CD4-positive, alpha-beta T cell treated with Interleukin-6 at 100 ng/mL for 8 hours (primary cell): ENCODE measurements around the gene B3GALT5.

ENCODE experiments used
- DNase-seq: peaks from one replicate; pipeline ENCODE4 v3.0.0-alpha.2; 2020; ENCODE audit warnings: mixed read lengths, low spot score

The B3GALT5 gene

DNA sequence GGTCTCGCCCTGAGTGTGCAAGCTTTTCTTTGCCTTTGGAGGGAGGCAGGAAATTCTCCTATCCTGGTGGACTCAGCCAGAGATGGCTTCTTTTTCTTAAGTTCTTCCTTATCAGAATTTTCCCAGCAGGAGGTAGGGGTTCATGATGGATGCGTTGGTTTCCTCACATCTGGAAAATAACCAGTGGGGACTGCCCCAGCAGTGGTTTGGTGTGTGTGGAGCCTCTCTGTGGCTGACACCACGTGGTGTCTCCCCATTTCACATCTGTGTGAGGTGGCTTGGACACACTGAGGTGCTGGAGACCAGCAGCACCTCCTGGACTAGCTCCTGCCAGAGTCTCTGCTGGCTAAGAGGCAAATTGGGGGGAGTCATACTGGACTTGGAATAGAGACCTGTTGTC is 32.6 kb downstream of the B3GALT5 start:
- no peak for DNase-seq

GRCh38 chr21:39647476-39647875 is 34.7 kb downstream of the B3GALT5 start:
- no peak for DNase-seq

DNA sequence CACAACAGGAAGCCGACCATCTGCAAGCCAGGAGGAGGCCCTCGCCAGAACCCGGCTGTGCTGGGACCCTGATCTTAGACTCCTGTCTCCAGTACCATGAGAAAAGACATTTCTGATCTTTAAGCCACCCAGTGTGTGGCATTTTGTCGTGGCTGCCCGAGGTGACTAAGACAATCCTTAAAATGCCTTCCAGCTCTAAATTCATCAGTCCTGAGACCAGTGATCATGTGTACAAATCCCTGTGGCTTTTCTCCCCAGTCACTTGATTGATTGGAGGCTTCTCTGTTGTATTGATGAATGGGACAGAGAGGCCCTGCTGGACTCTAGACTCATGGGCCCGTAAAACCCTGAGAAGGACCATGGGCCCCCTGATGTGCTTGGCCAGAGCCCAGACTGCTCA is 36.1 kb downstream of the B3GALT5 start:
- no peak for DNase-seq

DNA sequence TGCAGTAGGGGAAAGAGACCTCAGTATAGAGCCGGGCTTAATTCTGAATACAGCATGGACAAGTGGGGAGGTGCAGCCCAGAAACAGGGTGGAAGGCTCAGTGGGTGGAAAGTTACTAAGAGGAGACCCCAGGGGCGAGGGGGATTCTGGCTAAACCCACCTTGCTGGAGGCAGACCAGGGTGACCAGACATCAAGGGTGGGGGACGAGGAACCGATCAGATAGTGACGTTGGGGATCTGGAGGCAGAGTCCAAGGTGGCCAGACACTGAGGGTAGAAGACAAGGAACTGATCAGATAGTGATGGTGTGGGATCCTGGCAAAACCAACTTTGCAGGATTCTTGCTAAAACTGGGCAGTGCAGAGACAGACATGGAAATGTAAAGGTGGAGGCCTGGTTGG is 36.8 kb downstream of the B3GALT5 start:
- no peak for DNase-seq

GRCh38 chr21:39650306-39650705 is 37.6 kb downstream of the B3GALT5 start:
- no peak for DNase-seq

- DNase-seq = no peak
Observed at GRCh38 chr21:39650801-39651200, 38.1 kb downstream of the B3GALT5 start.

DNA sequence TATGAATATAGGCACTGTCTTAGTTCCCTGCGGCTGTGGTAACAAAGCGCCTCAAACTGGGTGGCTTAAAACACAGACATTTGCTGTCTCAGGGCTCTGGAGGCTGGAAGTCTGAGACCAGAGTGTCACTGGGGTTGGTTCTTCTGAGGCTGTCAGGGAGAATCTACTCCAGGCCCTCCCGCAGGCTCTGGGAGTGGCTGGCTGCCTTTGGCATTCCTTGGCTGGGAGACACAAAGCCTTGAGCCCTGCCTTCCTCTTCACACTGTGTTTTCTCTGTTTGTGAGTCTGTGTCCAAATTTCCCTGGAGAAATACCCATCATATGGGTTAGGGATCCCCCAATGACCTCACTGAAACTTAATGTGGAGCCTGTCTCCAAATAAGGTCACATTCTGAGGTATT is 38.5 kb downstream of the B3GALT5 start:
- no peak for DNase-seq

- no peak for DNase-seq
Observed at GRCh38 chr21:39654951-39655350, 42.2 kb downstream of the B3GALT5 start.

DNA sequence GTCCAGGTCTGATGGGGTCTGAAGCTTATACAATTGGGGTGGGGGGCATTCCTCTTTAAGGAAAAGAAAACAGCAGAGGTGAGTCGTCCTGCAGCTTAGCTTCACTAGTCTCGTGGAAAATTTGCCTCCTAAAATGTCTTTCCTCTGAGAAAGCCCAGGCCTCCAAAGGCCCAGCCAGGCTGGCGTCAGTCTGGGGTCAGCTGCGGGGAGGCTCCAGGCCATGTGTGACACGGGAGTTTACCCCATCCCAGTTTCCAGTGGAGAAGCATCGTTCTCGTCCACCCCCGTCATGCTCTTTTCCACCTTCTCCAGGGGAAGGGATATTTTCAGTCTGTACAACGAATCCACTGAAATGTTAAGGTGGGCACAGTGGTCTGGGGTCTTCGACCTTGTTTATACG is 42.8 kb downstream of the B3GALT5 start:
- DNase-seq = no peak

DNA sequence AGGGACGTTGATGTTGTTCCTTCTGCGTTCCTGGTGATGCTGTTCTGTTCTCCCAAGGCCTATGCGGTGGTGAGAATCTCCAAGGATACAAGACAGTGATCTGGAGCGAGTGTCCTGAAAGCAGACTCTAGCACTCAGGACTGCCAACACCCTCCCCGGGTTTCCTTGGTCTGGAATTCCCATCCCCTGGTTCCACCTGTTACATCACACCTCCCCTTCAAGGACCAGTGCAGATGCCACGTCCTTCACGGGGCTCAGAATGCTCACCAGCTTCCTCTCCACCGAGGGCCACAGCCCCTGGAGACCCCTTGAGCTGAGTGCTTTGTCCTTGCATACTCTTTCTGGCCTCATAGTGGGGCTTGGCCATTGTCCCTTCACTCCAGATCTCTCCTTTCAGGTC is 43.5 kb downstream of the B3GALT5 start:
- DNase-seq = no peak

DNA sequence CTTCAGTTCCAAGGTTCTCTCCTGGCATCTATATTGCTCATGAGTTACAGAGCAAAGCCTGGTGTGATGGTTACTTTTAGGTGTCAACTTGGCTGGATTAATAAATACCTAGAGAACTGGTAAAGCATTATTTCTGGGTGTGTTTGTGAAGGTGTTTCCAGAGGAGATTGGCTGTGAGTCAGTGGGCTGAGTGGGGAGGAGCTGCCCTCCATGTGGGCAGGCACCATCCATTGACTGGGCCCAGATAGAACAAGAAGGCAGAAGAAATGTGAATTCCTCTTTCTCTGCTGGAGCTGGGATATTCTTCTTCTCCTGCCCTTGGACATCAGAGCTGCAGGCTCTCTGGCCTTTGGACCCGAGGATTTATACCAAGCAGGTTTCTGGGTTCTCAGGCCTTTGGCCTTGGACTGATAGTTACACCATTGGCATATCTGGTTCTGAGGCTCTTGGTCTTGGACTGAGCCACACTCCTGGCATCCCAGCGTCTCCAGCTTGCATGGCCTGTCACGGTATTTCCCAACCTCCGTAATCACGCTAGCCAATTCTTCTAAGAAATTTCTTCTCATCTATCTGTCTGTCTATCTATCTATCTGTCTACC is 44.5 kb downstream of the B3GALT5 start:
- DNase-seq = no peak

- DNase-seq = no peak
Observed at GRCh38 chr21:39658066-39658465, 45.3 kb downstream of the B3GALT5 start.

DNA sequence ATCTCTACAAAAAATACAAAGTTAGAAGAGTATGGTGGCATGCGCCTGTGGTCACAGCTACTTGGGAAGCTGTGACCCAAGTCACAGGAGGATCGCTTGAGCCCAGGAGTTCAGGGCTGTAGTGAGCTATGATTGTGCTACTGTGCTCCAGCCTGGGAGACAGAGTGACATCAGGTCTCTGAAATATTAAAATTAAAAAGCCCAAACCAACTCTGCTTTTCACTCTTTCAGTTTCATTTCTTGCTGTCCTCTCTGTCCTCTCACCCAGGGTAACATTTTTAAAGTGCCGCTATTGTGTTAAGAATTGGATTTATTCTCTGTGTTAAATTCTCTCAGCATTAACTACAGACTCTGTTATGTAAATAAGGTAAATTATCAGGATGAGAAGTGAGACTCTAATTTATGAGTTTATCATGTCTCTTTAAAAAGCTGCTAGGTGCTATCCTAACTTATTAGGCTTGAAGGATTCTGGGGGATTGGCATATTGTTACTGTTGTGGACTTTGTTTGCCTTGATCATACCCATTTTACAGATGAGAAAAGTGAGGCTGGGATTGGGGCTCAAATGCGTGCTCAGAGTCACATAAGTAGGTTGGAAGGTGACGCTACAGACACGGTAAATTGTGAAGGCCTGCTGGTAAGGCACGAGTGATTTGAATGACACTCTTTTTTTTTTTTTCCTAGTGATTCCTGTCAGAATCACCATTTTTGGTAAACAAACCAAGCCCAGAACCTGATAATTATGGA is 46.5 kb downstream of the B3GALT5 start:
- DNase-seq = no peak

GRCh38 chr21:39660191-39660980 is 47.6 kb downstream of the B3GALT5 start:
- no peak for DNase-seq

DNA sequence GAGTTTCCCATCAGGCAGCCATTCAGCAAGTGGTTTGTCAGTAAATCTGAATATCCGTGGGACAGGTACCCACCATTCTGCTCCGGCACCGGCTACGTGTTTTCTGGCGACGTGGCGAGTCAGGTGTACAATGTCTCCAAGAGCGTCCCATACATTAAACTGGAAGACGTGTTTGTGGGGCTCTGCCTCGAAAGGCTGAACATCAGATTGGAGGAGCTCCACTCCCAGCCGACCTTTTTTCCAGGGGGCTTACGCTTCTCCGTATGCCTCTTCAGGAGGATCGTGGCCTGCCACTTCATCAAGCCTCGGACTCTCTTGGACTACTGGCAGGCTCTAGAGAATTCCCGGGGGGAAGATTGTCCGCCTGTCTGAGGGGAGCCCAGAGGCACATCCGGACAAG is 48.4 kb downstream of the B3GALT5 start:
- DNase-seq = no peak

DNA sequence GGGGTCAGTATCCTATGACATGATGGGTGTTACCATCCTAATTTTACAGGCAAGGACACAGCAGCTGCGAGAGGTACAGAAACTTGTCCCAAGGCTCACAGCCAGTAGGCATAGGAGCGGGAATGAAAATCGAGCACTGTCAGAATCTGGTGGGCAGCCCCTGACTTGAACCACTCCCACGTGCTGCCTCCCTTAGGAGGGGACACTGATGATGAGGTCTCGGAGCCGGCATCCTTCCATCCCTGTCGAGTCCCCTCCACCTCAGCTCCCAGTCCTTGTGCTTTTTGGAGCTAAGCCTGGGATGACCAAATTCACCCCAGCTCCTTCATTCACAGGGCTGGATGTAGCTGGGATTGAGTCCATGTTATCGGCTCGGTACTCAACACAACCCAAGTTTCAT is 49.0 kb downstream of the B3GALT5 start:
- DNase-seq = no peak

DNA sequence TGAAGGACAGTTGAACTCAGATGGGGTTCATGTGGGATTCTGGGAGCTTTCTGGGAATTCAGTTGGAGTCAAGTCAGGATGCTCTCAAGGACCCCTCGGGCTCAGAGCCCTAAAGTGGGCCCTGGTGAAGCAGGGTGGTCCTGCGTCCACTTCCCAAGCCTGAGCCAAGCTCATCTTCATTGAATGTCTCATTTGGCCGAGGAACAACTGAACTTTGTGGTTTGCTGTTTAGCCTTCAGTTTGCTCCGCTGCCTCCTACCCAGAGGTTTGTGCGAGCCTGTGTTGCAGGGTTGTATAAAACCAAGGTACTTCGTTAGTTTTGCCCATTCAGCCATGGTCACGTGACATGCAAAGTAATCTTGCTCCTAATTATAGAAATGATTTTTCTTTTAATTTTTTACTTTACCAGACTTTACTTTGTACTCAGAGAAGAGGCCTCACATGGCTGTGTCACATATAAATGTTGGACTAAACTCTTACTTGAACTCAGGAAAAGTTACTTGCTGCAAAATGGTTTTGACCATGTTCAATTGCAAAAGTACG is 49.7 kb downstream of the B3GALT5 start:
- DNase-seq = no peak

- no peak for DNase-seq
Observed at GRCh38 chr21:39663066-39663465, 50.3 kb downstream of the B3GALT5 start.

- DNase-seq = no peak
Observed at GRCh38 chr21:39663742-39664492, 51.2 kb downstream of the B3GALT5 start.

GRCh38 chr21:39664586-39664985 is 51.8 kb downstream of the B3GALT5 start:
- no peak for DNase-seq

- DNase-seq = no peak
Observed at GRCh38 chr21:39666026-39666425, 53.3 kb downstream of the B3GALT5 start.

DNA sequence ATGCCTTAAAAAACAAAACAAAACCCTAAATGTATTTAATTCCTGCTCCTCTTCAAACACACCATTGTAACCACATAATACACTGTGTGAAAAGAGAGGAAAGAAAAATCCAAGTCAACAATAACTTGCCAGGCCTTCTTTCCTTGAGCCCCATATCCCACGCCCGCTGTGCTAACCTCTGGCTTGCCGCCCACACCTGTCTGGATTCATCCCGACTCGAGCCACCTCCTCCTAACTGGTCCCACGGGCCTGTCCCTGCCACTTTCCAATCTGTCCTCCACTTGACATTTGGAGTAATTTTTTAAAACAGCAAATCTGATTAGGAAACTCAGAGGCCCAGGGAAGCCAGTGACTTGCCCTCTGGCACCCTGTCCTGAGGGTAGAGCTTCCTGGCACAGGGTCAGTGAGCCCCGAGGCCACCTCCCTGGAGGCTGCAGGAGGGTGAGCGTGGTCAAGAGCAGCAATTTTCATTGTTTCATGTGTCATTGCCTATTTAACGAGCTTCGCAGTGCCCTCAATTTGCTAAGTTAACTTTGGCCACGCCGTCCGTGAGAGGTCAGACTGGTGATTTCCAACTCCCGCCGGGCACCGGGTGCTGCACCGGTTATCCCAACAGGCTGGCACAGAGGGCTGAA is 54.1 kb downstream of the B3GALT5 start:
- no peak for DNase-seq
